T-helper 1 cell treated with Interleukin-12 subunit alpha and Interleukin-12 subunit beta and Interleukin-4 antibody, amounts not matched to agents 30 μg/mL and 1 μg/mL, for 36 hours (primary cell): ENCODE measurements around the gene DOCK1.

Experiments
- H3K27ac Mint-ChIP-seq: one replicate; pipeline ENCODE4 v1.8.0; 2021; ENCODE audit warnings: mild to moderate bottlenecking, mixed read lengths
- H3K27me3 Mint-ChIP-seq: one replicate; pipeline ENCODE4 v1.8.0; 2021; ENCODE audit warnings: low read depth, mixed read lengths
- H3K36me3 Mint-ChIP-seq: one replicate; pipeline ENCODE4 v1.8.0; 2021; ENCODE audit warnings: low read depth, mixed read lengths
- H3K4me1 Mint-ChIP-seq: one replicate; pipeline ENCODE4 v1.8.0; 2021; ENCODE audit warnings: low read depth, mixed read lengths
- H3K4me3 Mint-ChIP-seq: one replicate; pipeline ENCODE4 v1.8.0; 2021; ENCODE audit warnings: mild to moderate bottlenecking, moderate library complexity, mixed read lengths
- H3K9me3 Mint-ChIP-seq: one replicate; pipeline ENCODE4 v1.8.0; 2021; ENCODE audit warnings: mixed read lengths

DOCK1 gene

DNA sequence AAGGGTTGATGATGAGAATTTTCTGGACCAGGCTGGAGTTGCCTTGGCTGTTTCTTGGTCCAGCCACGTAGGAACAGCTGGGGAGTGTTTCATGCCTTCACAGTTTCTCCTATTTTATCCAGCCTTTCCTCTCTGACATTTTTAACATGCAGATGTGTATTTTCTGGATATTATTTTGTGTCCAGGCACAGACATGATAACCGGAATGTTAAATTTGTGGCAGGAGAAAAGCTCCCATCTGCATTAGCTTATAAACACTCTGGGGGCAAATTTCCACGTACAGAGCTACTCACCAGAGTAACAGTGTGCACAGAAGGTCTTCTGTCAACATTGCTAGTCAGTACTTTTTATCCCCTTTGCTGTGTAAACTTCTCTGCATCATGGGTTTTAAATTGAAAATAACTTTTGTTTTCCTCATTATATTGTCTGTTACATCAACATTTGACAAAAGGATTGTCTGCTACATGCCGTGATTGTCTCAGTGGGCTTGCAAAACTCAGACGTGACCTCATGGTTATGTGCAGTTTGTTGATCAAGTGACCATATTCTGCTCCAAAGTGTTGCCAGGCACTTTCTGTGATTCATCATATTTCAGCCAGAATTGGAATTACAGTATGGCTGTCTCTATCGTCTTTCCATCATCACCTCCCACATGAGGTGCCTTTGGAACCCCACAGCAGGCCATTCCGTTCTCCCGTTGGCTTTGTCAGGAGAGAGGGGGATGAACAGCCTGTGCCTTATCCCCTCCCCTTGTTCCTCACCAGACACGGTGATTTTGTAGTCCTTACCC, 249.8 kb downstream of the DOCK1 start:
- Mint-ChIP-seq H3K27me3 (no peaks in the 10 kb centered on the region), H3K27ac (no peak overlapping the region), H3K4me1 (no peaks in the 10 kb centered on the region), H3K4me3 (no peak overlapping the region), H3K36me3 (no peaks in the 10 kb centered on the region), H3K9me3 (no peaks in the 10 kb centered on the region)

GRCh38 chr10:127157089-127157488, 251.9 kb downstream of the DOCK1 start:
- Mint-ChIP-seq H3K27me3 (no peaks in the 10 kb centered on the region), H3K4me1 (no peaks in the 10 kb centered on the region), H3K27ac (no peak overlapping the region), H3K36me3 (no peaks in the 10 kb centered on the region), H3K9me3 (no peaks in the 10 kb centered on the region), H3K4me3 (no peak overlapping the region)

GRCh38 chr10:127157506-127158200, 252.4 kb downstream of the DOCK1 start:
- Mint-ChIP-seq H3K27ac (no peak overlapping the region), H3K9me3 (no peaks in the 10 kb centered on the region), H3K27me3 (no peaks in the 10 kb centered on the region), H3K4me3 (no peak overlapping the region), H3K36me3 (no peaks in the 10 kb centered on the region), H3K4me1 (no peaks in the 10 kb centered on the region)

DNA sequence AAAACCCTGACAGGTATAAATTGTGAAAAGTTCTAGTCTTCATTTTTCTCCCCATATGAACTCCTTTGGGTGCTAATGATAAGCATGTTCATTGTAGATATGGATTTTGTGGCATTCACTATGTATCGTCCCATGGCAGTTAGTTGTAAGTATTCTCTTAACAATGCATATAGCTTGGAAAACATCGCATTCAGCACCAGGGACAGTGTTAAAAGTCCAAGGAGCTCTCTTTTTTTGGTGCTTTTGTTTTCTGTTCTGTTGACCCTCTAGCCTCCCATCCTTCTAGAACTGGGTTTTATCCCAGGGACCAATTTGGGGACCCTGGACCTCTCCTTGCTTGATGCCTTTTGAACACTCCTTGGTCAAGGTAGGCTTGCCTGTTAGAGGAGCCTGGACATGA, 253.4 kb downstream of the DOCK1 start:
- Mint-ChIP-seq H3K36me3 (no peaks in the 10 kb centered on the region), H3K4me3 (no peak overlapping the region), H3K4me1 (no peaks in the 10 kb centered on the region), H3K9me3 (no peaks in the 10 kb centered on the region), H3K27ac (no peak overlapping the region), H3K27me3 (no peaks in the 10 kb centered on the region)

- H3K4me1 Mint-ChIP-seq, result no peaks in the 10 kb centered on the region
- no peak overlapping the region for H3K27ac Mint-ChIP-seq
- H3K4me3 Mint-ChIP-seq, result no peak overlapping the region
- H3K36me3 Mint-ChIP-seq, result no peaks in the 10 kb centered on the region
- H3K27me3 Mint-ChIP-seq, result no peaks in the 10 kb centered on the region
- no peaks in the 10 kb centered on the region for H3K9me3 Mint-ChIP-seq
Observed at GRCh38 chr10:127159648-127160245, 254.5 kb downstream of the DOCK1 start.

DNA sequence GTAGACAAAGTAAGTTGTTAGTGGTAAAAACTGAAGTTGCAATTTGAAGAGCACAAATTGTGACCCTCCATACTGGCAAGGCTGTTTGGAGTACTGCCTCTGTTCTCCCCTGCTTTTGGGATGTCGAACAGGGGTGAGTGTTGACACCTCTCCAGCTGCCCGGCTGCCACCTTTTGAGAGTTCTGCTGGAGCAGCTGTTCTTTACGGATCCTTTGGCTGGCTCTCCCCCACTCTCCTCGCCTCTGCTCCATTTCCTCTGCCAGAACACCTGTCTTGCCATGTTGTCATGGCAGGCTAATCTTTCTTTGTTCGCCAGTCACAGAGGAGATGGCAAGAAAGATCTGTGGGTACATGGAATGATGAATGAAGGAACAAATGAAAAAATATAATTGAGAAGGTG, 256.3 kb downstream of the DOCK1 start:
- H3K36me3 Mint-ChIP-seq, result no peaks in the 10 kb centered on the region
- H3K9me3 Mint-ChIP-seq, result no peaks in the 10 kb centered on the region
- no peak overlapping the region for H3K4me3 Mint-ChIP-seq
- H3K27me3 Mint-ChIP-seq, result no peaks in the 10 kb centered on the region
- no peak overlapping the region for H3K27ac Mint-ChIP-seq
- no peaks in the 10 kb centered on the region for H3K4me1 Mint-ChIP-seq

DNA sequence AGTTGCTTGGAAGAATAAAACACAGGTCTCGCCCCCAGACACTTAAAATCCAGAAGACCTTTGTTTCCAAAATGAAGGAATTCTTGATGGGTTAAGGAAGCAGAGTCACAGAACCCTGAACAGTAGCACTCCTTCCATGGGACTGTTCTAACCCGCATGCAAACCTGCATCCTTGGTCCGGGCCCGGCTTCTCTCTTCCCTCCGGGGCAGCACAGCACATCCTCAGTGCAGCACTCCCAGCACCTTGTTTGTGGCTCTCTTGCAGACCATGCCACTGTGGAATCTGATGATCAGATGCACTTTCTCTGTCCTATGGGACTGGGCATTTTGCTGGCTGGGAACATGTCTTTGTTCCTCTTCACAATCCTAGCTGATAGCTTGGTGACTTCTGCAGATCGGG, 257.6 kb downstream of the DOCK1 start:
- Mint-ChIP-seq H3K27me3 (no peaks in the 10 kb centered on the region), H3K27ac (no peak overlapping the region)

DNA sequence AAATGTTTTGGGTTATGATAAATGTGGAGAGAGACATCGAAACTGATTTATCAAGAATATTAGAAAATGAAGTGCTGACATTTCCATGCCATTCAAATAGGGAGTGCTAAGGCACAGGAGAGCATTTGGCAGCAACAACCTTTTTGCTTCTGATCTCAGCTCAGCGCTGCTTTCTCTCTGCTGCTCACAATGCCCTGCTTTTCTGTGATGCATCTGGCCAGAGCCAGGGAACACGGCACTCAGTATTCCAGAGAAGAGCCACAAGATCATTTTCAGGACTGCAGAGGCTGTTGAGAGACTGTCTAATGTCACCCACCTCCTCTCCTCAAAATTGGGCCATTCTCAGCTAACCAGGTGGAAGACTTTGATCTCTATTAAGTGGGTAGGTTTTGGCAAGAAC, 263.0 kb downstream of the DOCK1 start:
- Mint-ChIP-seq H3K4me3 (no peak overlapping the region), H3K9me3 (no peaks in the 10 kb centered on the region), H3K27ac (no peak overlapping the region), H3K27me3 (no peaks in the 10 kb centered on the region), H3K4me1 (no peaks in the 10 kb centered on the region), H3K36me3 (no peaks in the 10 kb centered on the region)

More for the DNA sequence above, 257.6 kb downstream of the DOCK1 start:
- H3K36me3 Mint-ChIP-seq, result no peaks in the 10 kb centered on the region
- H3K9me3 Mint-ChIP-seq, result no peaks in the 10 kb centered on the region
- no peak overlapping the region for H3K4me3 Mint-ChIP-seq
- H3K4me1 Mint-ChIP-seq, result no peaks in the 10 kb centered on the region

DNA sequence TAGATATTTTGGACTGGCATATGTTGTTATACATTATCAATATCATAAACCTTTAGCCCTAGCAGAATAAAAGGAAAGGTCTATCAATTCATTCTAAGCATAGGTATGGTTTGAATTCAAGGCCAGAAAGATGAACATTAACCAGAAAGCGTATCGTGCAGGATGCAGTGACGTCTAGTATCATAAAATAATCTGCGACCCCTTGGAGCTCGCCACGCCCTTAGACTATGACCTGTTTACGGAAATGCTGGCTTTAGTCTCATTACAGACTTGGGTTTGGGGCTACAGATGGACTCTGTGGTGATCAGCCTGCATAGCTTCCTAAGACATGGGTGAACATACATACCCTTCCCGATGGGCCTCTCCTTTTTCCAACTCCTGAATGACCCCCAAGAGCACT, 269.6 kb downstream of the DOCK1 start:
- no peaks in the 10 kb centered on the region for H3K4me1 Mint-ChIP-seq
- H3K9me3 Mint-ChIP-seq, result no peaks in the 10 kb centered on the region
- no peak overlapping the region for H3K27ac Mint-ChIP-seq
- no peaks in the 10 kb centered on the region for H3K27me3 Mint-ChIP-seq
- no peaks in the 10 kb centered on the region for H3K36me3 Mint-ChIP-seq
- H3K4me3 Mint-ChIP-seq, result no peak overlapping the region

DNA sequence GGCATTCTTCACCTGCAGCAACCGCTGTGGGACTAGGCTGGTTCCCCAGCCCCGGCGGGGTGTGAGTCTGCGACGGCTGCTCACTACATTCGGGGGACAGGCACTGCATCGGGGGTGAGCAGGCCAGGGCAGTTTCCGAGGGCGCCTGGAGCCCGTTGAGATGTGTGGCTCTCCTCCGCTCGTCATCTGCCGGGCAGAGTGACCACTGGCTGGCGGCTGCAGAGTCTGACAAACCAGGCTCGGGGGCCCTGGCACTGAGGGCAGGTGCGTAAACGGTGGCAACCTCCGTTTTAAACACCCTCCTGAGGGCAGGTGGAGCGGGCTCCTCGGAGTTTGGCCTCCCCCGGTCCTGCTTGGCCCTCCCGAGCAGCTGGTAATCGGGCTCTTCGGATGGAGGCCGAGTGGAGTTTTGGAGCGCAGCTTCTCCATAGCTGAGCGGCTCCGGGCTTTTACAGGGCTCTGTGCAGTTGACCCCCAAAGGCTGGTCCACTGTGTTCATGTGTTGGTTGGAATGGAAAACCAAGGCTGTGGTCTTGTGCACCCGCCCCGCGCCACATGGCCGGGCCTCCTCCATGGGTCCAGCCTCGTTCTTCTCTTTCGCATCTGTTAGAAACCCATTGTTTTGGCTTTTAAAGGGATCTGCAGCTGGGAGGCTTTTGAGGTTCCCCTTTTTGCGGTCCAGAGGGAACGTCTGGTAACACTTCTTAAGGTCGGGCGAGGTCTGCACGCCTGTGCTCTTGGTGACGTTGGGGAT, 270.3 kb downstream of the DOCK1 start:
- H3K9me3 Mint-ChIP-seq, result no peaks in the 10 kb centered on the region
- H3K4me1 Mint-ChIP-seq, result no peaks in the 10 kb centered on the region
- H3K4me3 Mint-ChIP-seq, result no peak overlapping the region
- no peak overlapping the region for H3K27ac Mint-ChIP-seq
- H3K27me3 Mint-ChIP-seq, result no peaks in the 10 kb centered on the region
- no peaks in the 10 kb centered on the region for H3K36me3 Mint-ChIP-seq

DNA sequence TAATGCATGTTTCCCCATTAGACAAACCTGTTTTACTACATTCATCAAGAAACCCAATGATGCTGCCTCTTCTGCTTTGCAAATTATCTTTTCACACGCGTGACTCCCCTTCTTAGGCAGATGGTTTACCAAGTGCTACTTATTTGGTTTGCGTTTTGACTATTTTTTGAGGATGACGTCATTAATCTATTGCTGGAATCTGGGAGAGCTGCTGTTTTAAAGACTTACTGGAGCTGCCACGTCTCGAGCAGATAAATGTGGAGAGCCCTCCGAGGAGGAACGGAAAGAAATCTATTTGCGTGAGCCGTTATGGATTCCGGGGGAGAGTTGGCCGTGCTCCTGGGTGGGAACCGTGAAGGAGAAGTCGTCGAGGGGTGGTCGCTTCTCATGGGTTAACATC, 271.4 kb downstream of the DOCK1 start:
- no peak overlapping the region for H3K27ac Mint-ChIP-seq
- H3K36me3 Mint-ChIP-seq, result no peaks in the 10 kb centered on the region
- no peak overlapping the region for H3K4me3 Mint-ChIP-seq
- no peaks in the 10 kb centered on the region for H3K27me3 Mint-ChIP-seq
- no peaks in the 10 kb centered on the region for H3K9me3 Mint-ChIP-seq
- no peaks in the 10 kb centered on the region for H3K4me1 Mint-ChIP-seq

GRCh38 chr10:127179612-127180250, 274.5 kb downstream of the DOCK1 start:
- H3K27me3 Mint-ChIP-seq, result no peaks in the 10 kb centered on the region
- H3K9me3 Mint-ChIP-seq, result no peaks in the 10 kb centered on the region
- no peak overlapping the region for H3K27ac Mint-ChIP-seq
- H3K4me1 Mint-ChIP-seq, result no peaks in the 10 kb centered on the region
- no peaks in the 10 kb centered on the region for H3K36me3 Mint-ChIP-seq
- H3K4me3 Mint-ChIP-seq, result no peak overlapping the region

DNA sequence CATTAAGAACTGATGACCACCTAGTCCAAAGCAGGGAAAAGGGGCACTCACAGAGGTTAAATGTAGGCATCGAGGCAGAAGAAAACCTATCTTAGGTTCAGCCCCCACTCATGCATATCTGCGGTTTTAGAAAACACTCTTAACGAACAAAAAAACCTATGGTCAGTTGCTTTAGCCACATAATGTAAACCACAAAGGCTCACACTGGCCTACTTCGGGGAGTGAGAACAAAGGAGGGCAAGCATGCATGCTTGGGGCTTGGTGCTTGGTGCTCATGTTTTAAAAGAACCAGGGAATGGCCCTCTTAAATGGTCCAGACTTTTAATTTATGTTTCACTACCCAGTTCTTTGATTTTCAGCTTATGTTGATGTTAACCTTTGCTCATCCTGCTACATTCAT, 276.9 kb downstream of the DOCK1 start:
- H3K27me3 Mint-ChIP-seq, result no peaks in the 10 kb centered on the region
- no peak overlapping the region for H3K27ac Mint-ChIP-seq
- no peaks in the 10 kb centered on the region for H3K36me3 Mint-ChIP-seq
- H3K4me1 Mint-ChIP-seq, result no peaks in the 10 kb centered on the region
- no peaks in the 10 kb centered on the region for H3K9me3 Mint-ChIP-seq
- H3K4me3 Mint-ChIP-seq, result no peak overlapping the region

DNA sequence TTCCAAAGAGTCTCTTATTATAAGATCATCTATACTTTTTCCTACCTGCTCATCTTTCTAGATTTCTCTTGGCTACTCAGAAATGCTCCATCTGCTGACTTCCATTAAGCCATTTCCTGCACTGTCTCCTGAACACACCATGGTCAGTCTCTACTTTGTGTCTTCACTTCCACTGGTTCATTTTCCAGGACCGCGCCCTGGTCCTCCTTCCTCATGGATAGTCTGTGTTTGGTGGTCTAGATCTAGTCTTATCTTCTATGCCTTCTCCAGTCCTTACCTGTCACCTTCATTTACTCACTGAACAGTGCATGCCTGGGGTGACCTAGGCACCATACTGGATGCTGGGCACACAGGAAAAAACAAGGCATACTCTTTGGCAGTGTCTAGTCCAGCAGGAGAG, 279.4 kb downstream of the DOCK1 start:
- Mint-ChIP-seq H3K27me3 (no peaks in the 10 kb centered on the region), H3K27ac (no peak overlapping the region), H3K9me3 (no peaks in the 10 kb centered on the region), H3K4me1 (no peaks in the 10 kb centered on the region), H3K36me3 (no peaks in the 10 kb centered on the region), H3K4me3 (no peak overlapping the region)
